Coronary artery (tissue), 2 donors: ENCODE results near the gene MED25.
A peak's percentile ranks its signal among the peaks of the same experiment; 100 is the strongest.

Experiments
- DNase-seq: peaks from one replicate; pipeline ENCODE4 v3.0.0-alpha.2; 2017; ENCODE audit warnings: low spot score
- H3K27ac ChIP-seq, 2 donors: fragments of 200-600 bp; sonication (generic); one replicate each; pipeline ENCODE4 v1.5.1; 2016 to 2019
- H3K4me3 ChIP-seq: fragments of 200-600 bp; sonication (generic); 2 replicates; pipeline ENCODE4 v1.5.1; 2016; ENCODE audit warnings: mild to moderate bottlenecking, moderate library complexity
- TF ChIP-seq, protein P1 (sequence below): fragments of 200-600 bp; sonication (generic); IDR thresholded peaks from one replicate; pipeline ENCODE4 v1.5.1; 2019; ENCODE audit warnings: antibody characterized with exemption

The MED25 gene

DNA sequence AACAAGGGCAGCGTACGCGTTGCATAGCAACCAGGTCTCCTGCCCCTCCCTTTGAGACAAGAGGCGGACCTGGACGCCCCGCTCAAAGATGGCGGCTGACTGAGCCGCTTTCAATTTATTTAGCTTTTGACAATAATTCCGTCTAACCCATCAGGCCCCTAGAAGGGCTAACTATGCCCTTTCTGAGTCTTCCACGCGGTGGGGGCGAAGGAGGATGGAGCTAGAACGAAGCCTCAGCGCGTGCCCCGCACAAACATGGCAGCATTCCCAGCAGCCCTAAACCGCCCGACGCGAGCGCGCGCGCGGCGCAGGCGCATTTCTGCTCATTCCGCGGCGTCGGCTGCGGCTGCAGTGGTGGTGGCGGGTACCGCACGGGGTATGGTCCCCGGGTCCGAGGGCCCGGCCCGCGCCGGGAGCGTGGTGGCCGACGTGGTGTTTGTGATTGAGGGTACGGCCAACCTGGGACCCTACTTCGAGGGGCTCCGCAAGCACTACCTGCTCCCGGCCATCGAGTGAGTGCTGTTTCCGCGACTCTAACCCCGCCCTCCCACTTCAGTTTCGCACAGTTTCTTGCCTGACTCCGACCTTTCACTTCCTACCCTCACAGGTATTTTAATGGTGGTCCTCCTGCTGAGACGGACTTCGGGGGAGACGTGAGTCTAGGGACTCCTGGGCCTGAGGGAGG lies at the start of gene MED25:
Gene MED25 (plus strand): TSS at position 326 of the 685 bp plus-strand sequence. CDS start 53 bp downstream, at position 379.
- TF ChIP-seq, protein P1, sequence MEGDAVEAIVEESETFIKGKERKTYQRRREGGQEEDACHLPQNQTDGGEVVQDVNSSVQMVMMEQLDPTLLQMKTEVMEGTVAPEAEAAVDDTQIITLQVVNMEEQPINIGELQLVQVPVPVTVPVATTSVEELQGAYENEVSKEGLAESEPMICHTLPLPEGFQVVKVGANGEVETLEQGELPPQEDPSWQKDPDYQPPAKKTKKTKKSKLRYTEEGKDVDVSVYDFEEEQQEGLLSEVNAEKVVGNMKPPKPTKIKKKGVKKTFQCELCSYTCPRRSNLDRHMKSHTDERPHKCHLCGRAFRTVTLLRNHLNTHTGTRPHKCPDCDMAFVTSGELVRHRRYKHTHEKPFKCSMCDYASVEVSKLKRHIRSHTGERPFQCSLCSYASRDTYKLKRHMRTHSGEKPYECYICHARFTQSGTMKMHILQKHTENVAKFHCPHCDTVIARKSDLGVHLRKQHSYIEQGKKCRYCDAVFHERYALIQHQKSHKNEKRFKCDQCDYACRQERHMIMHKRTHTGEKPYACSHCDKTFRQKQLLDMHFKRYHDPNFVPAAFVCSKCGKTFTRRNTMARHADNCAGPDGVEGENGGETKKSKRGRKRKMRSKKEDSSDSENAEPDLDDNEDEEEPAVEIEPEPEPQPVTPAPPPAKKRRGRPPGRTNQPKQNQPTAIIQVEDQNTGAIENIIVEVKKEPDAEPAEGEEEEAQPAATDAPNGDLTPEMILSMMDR, result no peak
- Histone ChIP-seq H3K27ac (peak within 1 kb of the TSS; percentile 92 to 96), H3K4me3 (peak within 1 kb of the TSS; percentile 92)
- DNase-seq, result peak; percentile 92

GRCh38 chr19:49770529-49770928 lies 47.6 kb upstream of the MED25 start:
- TF ChIP-seq, protein P1, result no peak
- no peak overlapping the region for H3K27ac ChIP-seq
- H3K4me3 ChIP-seq, result no peak overlapping the region
- no peak for DNase-seq

GRCh38 chr19:49771674-49772139 lies 46.4 kb upstream of the MED25 start:
- TF ChIP-seq, protein P1, result no peak
- H3K27ac ChIP-seq, result no peak overlapping the region
- no peak for DNase-seq
- H3K4me3 ChIP-seq, result no peak overlapping the region

DNA sequence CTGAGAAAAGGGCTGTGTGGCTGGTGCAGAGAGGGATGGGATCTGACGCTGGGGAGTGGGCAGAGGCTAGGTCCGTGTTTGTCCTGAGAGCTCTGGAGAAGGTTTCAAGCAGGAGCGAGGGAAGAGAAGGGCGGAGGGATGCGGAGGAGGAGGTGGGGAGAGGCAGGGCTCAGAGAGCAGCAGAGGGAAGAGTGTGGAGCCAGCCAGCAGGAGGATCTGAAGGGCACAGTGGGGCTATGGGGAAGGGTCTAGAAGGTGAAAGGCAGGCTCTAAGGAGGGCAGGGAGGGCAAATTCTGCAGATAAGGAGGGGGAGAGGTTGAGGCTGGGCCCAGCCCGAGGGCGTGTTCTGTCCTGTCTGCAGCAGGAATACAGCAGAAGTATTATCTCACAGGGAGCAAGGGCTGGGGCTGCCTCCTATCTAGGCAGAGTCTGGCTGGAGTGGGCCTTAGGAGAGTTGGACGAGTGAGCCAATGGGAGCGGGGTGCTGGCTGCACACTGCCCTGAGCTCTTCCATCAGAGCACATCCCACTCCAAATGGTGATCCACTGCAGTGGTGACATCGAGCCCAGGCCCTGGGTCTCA lies 45.1 kb upstream of the MED25 start:
- DNase-seq, result no peak
- H3K27ac ChIP-seq, result no peak overlapping the region
- TF ChIP-seq, protein P1, result no peak
- no peak overlapping the region for H3K4me3 ChIP-seq

DNA sequence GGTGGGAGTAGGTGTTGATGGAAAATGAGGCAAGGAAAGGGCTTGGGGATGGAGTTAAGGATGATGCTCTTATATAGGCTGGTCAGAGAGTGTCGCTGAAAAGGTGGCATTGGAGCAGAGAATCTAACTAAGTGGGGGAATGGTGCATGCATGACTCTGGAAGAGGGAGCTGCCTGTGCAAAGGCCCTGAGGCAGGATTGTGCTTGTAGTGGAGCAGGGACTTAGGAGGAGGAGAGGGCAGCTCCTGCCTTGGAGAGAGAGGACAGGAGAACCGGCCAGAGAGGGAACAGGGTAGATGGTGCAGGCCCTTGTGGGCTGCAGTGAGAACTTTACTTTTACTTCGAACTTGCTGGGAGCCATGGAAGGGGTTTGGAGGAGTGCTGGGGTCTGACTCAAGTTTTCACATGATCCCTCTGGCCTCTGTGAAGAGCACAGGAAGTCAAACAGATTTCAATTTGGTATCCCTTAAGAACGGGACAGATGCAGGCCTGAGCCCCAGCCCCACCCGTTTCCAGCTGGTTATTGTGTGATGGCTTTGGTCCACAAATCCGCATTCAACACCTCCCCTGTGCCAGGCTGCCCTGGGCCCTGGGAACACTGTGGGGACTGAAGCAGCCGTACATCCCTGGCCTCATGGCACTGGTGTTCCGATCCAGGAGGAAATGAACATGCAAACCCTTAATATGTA lies 44.3 kb upstream of the MED25 start:
- Histone ChIP-seq H3K27ac (no peak overlapping the region), H3K4me3 (no peak overlapping the region)
- TF ChIP-seq, protein P1, result no peak
- DNase-seq, result no peak

GRCh38 chr19:49774969-49775368 lies 43.1 kb upstream of the MED25 start:
- Histone ChIP-seq H3K4me3 (no peak overlapping the region), H3K27ac (no peak overlapping the region)
- TF ChIP-seq, protein P1, result no peak
- no peak for DNase-seq
